NCI-H1048 (cell line): Measurements from ENCODE around the gene NGDN.
"Not testable (repeated sequence)": the region's sequence is repeated elsewhere in the genome, so short reads cannot be mapped to it uniquely, and the experiment has no call there.

ENCODE experiments used
- DNase-seq: peaks from one replicate; lab custom pipeline; 2025; lab: John Stamatoyannopoulos, UW

Gene NGDN, protein sequence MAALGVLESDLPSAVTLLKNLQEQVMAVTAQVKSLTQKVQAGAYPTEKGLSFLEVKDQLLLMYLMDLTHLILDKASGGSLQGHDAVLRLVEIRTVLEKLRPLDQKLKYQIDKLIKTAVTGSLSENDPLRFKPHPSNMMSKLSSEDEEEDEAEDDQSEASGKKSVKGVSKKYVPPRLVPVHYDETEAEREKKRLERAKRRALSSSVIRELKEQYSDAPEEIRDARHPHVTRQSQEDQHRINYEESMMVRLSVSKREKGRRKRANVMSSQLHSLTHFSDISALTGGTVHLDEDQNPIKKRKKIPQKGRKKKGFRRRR

DNA sequence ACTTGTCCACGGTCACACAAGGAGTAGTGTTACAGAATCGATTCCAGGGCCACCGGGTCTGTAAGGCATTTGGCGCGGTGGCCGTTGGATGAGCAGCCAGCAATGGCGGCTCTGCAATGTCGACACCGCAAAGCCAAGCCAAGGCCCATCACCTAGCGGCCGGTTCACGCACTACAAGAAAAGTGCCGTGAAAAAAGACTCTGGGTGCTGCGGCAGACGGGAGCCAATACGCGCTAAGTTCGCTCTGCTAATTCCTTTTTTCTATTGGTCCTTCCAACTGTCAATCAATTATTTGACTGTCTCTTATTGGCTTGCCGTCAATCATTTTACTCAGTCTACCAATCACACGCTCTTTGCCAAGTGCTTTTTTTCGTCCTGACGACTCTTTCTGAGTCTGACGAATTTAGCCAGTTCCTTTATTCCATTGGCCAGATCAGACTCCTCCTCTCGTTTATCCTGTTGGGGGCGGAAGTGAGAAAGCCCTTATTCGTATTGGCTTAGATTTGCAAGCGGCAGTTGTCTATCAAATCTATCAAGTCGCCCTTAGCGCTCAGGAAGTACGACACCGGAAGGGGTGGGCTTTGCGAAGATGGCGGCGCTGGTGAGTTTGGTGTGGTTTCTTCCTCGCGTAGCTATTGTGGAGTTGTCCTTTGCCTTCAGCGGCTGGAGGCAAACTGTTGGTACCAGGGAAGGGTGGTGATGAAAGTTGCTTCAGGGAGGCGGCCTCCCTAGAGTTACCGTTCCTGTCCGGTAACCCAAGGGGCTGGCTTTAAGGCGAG lies at the start of gene NGDN:
NGDN (plus strand) TSS at position 577 of the 779 bp plus-strand sequence; CDS start at position 590, 13 bp downstream.
- DNase-seq: peak; percentile 98

GRCh38 chr14:23421594-23421993 lies 47.9 kb upstream of the NGDN start:
- DNase-seq: no peak

GRCh38 chr14:23423657-23424056 lies 45.8 kb upstream of the NGDN start:
- no peak for DNase-seq

GRCh38 chr14:23425169-23425568 lies 44.3 kb upstream of the NGDN start:
- no peak for DNase-seq

GRCh38 chr14:23425798-23426197 lies 43.7 kb upstream of the NGDN start:
- not testable (repeated sequence) for DNase-seq

DNA sequence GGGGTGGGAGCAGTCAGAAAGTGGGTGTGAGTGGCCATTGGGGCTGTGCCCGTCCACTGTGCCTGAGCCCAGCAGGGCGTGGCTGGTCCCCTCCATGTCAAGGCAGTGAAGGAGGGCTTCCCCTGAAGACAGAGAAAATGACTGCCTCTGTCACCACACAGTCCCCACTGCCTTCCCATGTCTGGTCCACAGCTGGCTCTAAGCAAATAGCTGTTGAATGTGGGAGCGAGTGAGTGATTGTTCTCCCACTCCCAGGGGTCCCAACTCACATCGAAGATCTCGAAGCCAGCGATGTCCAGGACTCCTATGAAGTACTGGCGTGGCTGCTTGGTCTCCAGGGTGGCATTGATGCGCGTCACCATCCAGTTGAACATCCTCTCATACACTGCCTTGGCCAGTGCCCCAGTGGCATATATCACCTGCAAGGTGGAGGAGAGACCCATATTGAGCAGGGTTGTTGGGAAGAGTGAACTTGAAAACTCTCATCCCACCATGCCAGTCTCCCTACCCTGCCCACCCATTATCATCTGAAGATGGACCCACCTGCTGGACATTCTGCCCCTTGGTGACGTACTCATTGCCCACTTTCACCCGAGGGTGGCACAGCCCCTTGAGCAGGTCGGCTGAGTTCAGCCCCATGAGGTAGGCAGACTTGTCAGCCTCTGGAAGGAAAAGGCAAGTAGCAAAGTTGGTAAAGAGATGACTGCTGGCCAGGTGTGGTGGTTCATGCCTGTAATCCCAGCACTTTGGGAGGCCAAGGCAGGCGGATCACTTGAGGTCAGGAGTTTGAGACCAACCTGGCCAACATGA lies 40.6 kb upstream of the NGDN start:
- DNase-seq: no peak

GRCh38 chr14:23430016-23430722 lies 39.3 kb upstream of the NGDN start:
- DNase-seq: no peak

GRCh38 chr14:23430723-23431085 lies 38.8 kb upstream of the NGDN start:
- DNase-seq: no peak

DNA sequence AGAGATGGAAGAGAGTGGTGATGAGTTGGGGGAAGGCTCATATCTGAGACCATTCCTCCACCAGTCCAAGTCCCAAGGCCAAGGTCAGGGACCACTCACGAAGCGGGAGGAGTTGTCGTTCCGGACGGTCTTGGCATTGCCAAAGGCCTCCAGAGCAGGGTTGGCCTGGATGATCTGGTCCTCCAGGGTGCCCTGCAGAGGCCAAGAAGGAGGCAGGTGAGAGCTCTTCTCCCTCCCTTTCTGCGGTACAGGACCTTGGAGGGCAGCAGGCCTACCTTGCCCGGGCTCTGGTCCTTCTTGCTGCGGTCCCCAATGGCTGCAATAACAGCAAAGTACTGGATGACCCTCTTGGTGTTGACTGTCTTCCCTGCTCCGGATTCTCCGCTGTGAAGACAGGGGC lies 38.0 kb upstream of the NGDN start:
- DNase-seq: no peak

GRCh38 chr14:23432102-23432925 lies 37.2 kb upstream of the NGDN start:
- no peak for DNase-seq

DNA sequence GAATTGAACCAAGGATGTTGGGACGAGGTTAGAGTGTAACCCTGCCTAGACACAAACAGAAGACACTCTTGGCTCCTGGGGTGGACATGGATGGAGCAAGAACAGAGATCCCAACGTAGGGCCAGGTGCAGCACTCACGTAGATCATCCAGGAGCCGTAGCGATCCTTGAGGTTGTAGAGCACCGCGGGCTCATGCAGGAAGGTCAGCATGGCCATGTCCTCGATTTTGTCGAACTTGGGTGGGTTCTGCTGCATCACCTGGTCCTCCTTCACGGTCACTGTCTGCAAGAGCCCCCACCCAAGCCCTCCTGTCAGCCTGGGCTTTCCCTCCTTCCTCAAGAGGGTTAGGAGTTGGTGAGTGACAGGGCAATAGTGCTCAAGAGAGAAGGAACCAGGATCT lies 36.6 kb upstream of the NGDN start:
- no peak for DNase-seq

- no peak for DNase-seq
Observed at GRCh38 chr14:23433457-23433856, 36.0 kb upstream of the NGDN start.

- no peak for DNase-seq
Observed at GRCh38 chr14:23434488-23435222, 34.8 kb upstream of the NGDN start.

- DNase-seq: no peak
Observed at GRCh38 chr14:23435543-23436326, 33.8 kb upstream of the NGDN start, which contains the start of gene MYH7. TSS of gene MYH7 (minus strand) at chr14:23435660. CDS start at chr14:23433732, 1,928 bp downstream.

GRCh38 chr14:23436327-23437132 lies 33.0 kb upstream of the NGDN start:
- no peak for DNase-seq

GRCh38 chr14:23437133-23438100 lies 32.1 kb upstream of the NGDN start:
- DNase-seq: no peak
